ENCODE measurements around the gene IL17D. TPM values are rescaled to one million over a fixed set of nuclear protein-coding genes. Genes with fewer than 3 reads are reported as not detected.

The IL17D gene
- total RNA-seq, 1 donor from 2014 or later: 2.4 TPM

GRCh38 chr13:20686863-20687579 is 16.5 kb upstream of the IL17D start:
- no peak for DNase-seq (ENCODE audit: low spot score)
- intact Hi-C loops (cut with DNase I): no loop called here

GRCh38 chr13:20689291-20689690 is 14.2 kb upstream of the IL17D start:
- no peak for DNase-seq (ENCODE audit: low spot score)
- intact Hi-C loops (cut with DNase I): no loop called here

- DNase-seq (ENCODE audit: low spot score): no peak
- intact Hi-C loops (cut with DNase I): no loop called here
Observed at GRCh38 chr13:20691616-20692015, 11.9 kb upstream of the IL17D start.

- intact Hi-C loops (cut with DNase I): no loop called here
- DNase-seq (ENCODE audit: low spot score): no peak
Observed at GRCh38 chr13:20696073-20696472, 7.4 kb upstream of the IL17D start.

GRCh38 chr13:20699715-20700114 is 3.8 kb upstream of the IL17D start:
- no peak for DNase-seq (ENCODE audit: low spot score)
- intact Hi-C loops (cut with DNase I): loop anchor here (5.0 kb wide), 1 partner anchor 172 kb away; the partner anchor contains the start of gene CRYL1

- no peak for DNase-seq (ENCODE audit: low spot score)
- intact Hi-C loops (cut with DNase I): loop anchor here (5.0 kb wide), 1 partner anchor 173 kb away; the partner anchor contains the start of gene CRYL1
Observed at GRCh38 chr13:20700288-20700687, 3.2 kb upstream of the IL17D start.

- intact Hi-C loops (cut with DNase I): loop anchor here (5.0 kb wide), 1 partner anchor 174 kb away; the partner anchor contains the start of gene CRYL1
- no peak for DNase-seq (ENCODE audit: low spot score)
Observed at GRCh38 chr13:20701461-20701860, 2.0 kb upstream of the IL17D start.

- intact Hi-C loops (cut with DNase I): loop anchor here (5.0 kb wide), 1 partner anchor 175 kb away; the partner anchor contains the start of gene CRYL1
- no peak for DNase-seq (ENCODE audit: low spot score)
Observed at GRCh38 chr13:20702530-20702914, 977 bp upstream of the IL17D start.

GRCh38 chr13:20703780-20704458 is 420 bp downstream of the IL17D start:
- intact Hi-C loops (cut with DNase I): loop anchor here (5.0 kb wide), 1 partner anchor 177 kb away; the partner anchor contains the start of gene CRYL1
- no peak for DNase-seq (ENCODE audit: low spot score)

GRCh38 chr13:20704459-20705069 is 1.1 kb downstream of the IL17D start:
- no peak for DNase-seq (ENCODE audit: low spot score)
- intact Hi-C loops (cut with DNase I): loop anchor here (5.0 kb wide), 1 partner anchor 177 kb away; the partner anchor contains the start of gene CRYL1

GRCh38 chr13:20706661-20707060 is 3.2 kb downstream of the IL17D start:
- intact Hi-C loops (cut with DNase I): no loop called here
- DNase-seq (ENCODE audit: low spot score): no peak

GRCh38 chr13:20708216-20708615 is 4.7 kb downstream of the IL17D start:
- no peak for DNase-seq (ENCODE audit: low spot score)
- intact Hi-C loops (cut with DNase I): no loop called here

GRCh38 chr13:20709369-20709768 is 5.9 kb downstream of the IL17D start:
- DNase-seq (ENCODE audit: low spot score): no peak
- intact Hi-C loops (cut with DNase I): no loop called here

- no peak for DNase-seq (ENCODE audit: low spot score)
- intact Hi-C loops (cut with DNase I): loop anchor here (5.0 to 10.0 kb wide), 3 partner anchors 63 to 215 kb away; partner anchors contain the start of gene EEF1AKMT1
Observed at GRCh38 chr13:20709782-20710181, 6.3 kb downstream of the IL17D start.

GRCh38 chr13:20711301-20712044 is 8.0 kb downstream of the IL17D start:
- intact Hi-C loops (cut with DNase I): loop anchor here (2.0 to 10.0 kb wide), 5 partner anchors 61 to 217 kb away; partner anchors contain the start of gene EEF1AKMT1
- DNase-seq (ENCODE audit: low spot score): no peak

GRCh38 chr13:20713014-20713376 is 9.5 kb downstream of the IL17D start:
- intact Hi-C loops (cut with DNase I): loop anchor here (2.0 to 10.0 kb wide), 5 partner anchors 59 to 218 kb away; partner anchors contain the start of gene EEF1AKMT1
- DNase-seq (ENCODE audit: low spot score): no peak

- intact Hi-C loops (cut with DNase I): loop anchor here (2.0 to 10.0 kb wide), 5 partner anchors 59 to 219 kb away; partner anchors contain the start of gene EEF1AKMT1
Observed at GRCh38 chr13:20713751-20714150, 10.3 kb downstream of the IL17D start.

GRCh38 chr13:20714161-20714560 is 10.7 kb downstream of the IL17D start:
- intact Hi-C loops (cut with DNase I): loop anchor here (5.0 to 10.0 kb wide), 3 partner anchors 58 to 219 kb away; partner anchors contain the start of gene EEF1AKMT1
- no peak for DNase-seq (ENCODE audit: low spot score)

More at GRCh38 chr13:20713751-20714150, 10.3 kb downstream of the IL17D start:
- DNase-seq (ENCODE audit: low spot score): no peak
